Stimulated activated CD8-positive, alpha-beta memory T cell treated with anti-CD3 and anti-CD28 coated beads, Interleukin-4, amount 100 ng/mL, for 24 hours (primary cell): ENCODE measurements around the gene ELF2.
A peak's percentile ranks its signal among the peaks of the same experiment; 100 is the strongest.
"Not testable (repeated sequence)": the region's sequence is repeated elsewhere in the genome, so short reads cannot be mapped to it uniquely, and the experiment has no call there.

Source experiments
- DNase-seq: peaks from one replicate; pipeline ENCODE4 v3.0.0-alpha.2; 2020; ENCODE audit warnings: low read depth

ELF2 gene

GRCh38 chr4:139142980-139143379 lies 34.0 kb downstream of the ELF2 start:
- no peak for DNase-seq

- DNase-seq: no peak
Observed at GRCh38 chr4:139142087-139142486, 34.9 kb downstream of the ELF2 start.

- DNase-seq: no peak
Observed at GRCh38 chr4:139137763-139138162, 39.3 kb downstream of the ELF2 start.

- no peak for DNase-seq
Observed at GRCh38 chr4:139134403-139134802, 42.6 kb downstream of the ELF2 start.

DNA sequence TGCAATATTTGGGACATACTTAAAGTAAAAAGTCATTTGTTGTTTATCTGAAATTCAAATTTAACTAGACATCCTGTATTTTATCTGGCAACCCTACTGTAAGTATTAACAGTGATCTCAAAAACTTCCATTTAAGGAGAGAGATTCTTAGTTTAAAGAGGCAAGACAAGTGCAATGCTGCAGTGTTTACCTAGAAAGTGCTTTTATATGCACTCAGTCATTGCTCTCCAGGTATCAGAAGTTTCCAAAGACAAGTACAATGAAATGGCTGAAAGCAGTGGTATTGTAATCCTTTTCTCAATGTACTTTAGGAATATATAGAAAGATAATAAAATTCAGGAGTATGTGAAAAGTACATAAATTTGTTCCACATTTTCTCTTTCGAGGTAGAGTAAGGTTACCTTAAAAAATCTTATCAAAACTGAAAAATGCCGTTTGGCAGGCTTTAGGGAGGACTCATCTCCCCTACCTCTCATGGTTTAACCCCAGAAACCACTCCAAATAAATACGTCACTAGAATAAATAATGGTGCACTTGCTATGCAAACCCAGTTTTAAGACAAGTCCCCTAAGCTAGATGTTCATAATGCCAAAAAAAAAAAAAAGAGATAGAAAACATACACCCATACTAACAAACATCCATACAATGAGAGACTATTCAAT lies 45.7 kb downstream of the ELF2 start:
- DNase-seq: no peak

- DNase-seq: no peak
Observed at GRCh38 chr4:139129206-139129605, 47.8 kb downstream of the ELF2 start.

GRCh38 chr4:139126898-139127297 lies 50.1 kb downstream of the ELF2 start:
- DNase-seq: no peak

DNA sequence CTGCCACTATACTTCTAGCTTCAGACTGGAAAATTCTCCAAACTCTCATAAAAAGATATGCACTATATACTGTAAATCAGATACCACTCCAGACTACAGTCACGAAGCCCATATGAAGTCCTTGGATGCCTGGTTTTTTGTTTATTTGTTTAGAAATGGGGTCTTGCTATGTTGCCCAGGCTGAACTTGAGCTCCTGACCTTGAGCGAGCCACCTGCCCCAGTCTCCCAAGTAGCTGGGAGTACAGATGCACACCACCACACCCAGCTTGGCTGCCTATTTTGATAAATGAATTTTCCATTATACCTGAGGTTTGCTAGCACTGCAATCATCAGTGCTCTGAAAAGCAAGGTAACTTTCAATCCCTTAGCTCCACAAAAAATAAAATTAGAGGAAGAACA lies 53.1 kb downstream of the ELF2 start:
- DNase-seq: no peak

DNA sequence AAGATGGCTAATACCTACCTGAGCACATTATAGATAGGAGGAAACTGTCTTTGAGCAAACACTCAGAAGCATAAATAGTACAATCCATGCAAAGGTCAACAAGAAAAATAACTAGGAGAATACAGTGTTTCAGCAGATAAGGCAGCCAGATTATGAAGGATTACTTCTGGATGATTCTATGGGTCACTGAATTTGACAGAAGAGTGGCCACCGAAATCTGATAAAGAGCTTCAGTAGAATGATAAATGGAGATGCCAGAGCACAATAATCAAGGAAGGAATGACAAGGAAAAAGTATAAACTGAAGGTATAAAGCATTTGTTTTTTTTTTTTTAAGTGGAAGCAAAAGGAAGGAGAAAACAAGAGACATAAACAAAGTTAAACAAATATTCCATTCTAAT lies 58.7 kb downstream of the ELF2 start:
- no peak for DNase-seq

DNA sequence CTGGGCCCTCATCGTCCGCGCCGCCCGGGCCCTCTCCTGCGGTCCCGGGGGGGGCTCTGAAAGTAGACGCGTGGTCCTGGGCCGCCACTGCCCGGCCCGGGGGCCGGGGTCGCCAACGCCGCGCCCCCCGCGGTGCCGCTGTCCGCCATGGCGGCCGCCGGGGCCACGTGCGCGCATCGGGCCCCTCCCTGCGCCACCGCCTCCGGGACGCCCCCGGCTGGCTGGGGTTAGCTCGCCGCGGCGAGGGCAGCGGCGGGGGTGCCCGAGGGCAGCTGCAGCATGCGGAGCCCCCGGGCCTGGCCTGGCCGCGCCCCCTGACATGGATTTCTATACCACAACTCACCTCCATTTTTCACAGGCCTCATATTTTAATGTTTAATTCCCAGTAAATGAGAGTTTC lies 61.8 kb downstream of the ELF2 start:
- no peak for DNase-seq

GRCh38 chr4:139114795-139115194 lies 62.2 kb downstream of the ELF2 start:
- DNase-seq: not testable (repeated sequence)

DNA sequence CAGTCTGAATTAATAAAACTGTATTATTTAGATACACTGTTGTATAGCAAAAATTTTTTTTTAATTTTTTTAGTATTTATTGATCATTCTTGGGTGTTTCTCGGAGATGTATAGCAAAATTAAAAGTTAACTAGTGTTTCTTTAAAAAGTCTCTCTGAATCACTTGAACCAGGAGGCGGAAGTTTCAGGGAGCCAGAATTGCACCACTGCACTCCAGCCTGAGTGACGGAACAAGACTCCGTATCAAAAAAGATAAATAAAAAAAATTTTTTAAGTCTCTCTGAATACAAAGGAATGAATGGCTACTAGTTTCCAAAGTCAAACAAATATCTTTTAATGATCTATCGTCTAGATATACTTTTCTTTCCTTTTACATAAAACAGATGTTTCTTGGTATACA lies 64.4 kb downstream of the ELF2 start:
- DNase-seq: no peak

GRCh38 chr4:139108567-139109128 lies 68.4 kb downstream of the ELF2 start:
- DNase-seq: no peak

DNA sequence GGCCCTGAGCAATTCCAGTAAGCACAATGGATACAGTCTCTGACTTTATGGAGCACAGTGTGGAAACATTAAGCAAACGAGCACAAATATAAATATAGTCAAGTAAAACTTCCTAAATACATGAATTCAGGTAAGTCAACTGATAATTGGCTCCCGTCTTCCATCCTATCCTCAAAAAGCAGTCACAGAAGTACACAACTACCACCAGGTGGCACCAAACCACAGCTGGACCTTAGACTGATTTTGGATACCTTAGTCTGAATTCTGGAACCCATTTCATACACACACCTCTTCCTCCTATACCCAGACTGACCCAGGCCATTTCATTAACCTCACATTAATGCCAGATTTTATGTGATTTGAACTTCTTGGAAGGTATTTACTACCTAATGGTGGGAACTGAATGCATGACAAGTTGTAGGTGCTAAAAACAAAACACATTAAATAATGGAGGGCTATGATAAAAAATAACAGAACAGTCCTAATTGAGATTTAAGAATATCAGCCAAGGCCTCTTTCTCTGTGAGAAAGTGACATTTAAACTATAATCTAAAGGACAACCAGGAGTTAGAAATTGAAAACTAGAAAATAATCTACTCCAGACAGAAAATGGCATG lies 77.5 kb downstream of the ELF2 start:
- peak; percentile 51 for DNase-seq

- DNase-seq: no peak
Observed at GRCh38 chr4:139092271-139092670, 84.7 kb downstream of the ELF2 start.

DNA sequence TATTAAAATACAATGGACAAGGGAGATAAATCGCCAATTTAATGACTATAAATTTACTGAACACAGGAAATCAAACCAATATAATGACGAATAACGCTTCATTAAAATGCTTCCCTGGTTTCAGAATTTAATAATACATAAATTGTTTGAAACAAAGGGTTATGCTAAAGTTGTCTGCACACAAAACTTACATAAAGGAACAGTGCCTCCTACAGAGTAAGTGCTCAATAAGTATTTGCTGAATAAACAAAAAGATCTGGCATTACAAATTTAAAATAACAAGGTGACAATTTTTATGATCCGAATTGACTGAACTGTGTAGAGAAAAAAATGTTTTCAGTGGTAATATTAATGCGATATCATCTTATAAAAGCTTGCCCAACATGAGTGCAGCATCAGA lies 91.9 kb downstream of the ELF2 start:
- no peak for DNase-seq

DNA sequence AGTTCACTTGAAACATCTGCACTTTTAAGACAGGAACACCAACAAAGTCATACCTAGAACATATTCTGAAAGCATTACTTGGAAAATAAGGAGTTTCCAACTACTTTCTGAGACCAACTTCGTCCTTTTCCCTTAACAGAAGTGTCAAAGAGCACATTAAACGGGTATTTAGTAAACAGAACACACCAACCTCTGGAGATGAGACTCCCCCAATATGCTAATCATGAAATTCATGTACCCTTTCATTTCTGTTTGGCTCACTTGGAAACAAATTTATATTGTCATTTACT lies 92.3 kb downstream of the ELF2 start:
- no peak for DNase-seq

GRCh38 chr4:139083956-139084803 lies 92.8 kb downstream of the ELF2 start:
- DNase-seq: peak; percentile 77

GRCh38 chr4:139083607-139083955 lies 93.4 kb downstream of the ELF2 start:
- peak; percentile 46 for DNase-seq

GRCh38 chr4:139082750-139083606 lies 94.0 kb downstream of the ELF2 start:
- DNase-seq: peak; percentile 85

DNA sequence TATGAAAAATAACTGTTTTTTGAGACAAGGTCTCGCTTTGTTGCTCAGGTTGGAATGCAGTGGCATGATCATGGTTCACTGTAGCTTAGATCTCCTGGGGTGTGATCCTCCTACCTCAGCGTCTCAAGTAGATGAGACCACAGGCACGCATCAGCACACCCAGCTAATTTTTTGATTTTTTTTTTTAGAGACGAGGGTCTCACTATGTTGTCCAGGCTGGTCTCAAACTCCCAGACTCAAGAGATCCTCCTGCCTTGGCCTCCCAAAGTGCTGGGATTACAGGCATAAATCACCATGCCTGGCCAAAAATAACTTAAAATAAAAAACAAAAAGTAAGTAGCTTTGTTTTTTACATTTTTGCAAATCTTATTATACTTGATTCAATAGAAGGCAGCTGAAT lies 98.1 kb downstream of the ELF2 start:
- no peak for DNase-seq
